Fibroblast of lung (primary cell): Measurements from ENCODE around the gene FRAT1. TPM values are rescaled to one million over a fixed set of nuclear protein-coding genes. Genes with fewer than 3 reads are reported as not detected.

Experiments used
- DNase-seq, 2 donors: peaks; one replicate each; pipeline versions ENCODE4 v3.0.0 to v3.0.0-alpha.2; 2010; ENCODE audit warnings: low read depth in 2 of 2
- H2AFZ ChIP-seq: 2 replicates; pipeline ENCODE4 v1.5.1; 2012; ENCODE audit warnings: low read length, control low read depth, inconsistent platforms
- H3K27ac ChIP-seq: 2 replicates; pipeline ENCODE4 v1.5.1; 2011; ENCODE audit warnings: low read length, control low read depth; ENCODE audit not compliant: insufficient read depth
- H3K27me3 ChIP-seq: 2 replicates; pipeline ENCODE4 v1.5.1; 2011; ENCODE audit warnings: mild to moderate bottlenecking, low read length; ENCODE audit not compliant: control insufficient read depth, insufficient read depth
- H3K36me3 ChIP-seq: 2 replicates; pipeline ENCODE4 v1.5.1; 2011; ENCODE audit warnings: low read length; ENCODE audit not compliant: control insufficient read depth, insufficient read depth
- H3K4me1 ChIP-seq: 2 replicates; pipeline ENCODE4 v1.5.1; 2011; ENCODE audit warnings: low read length; ENCODE audit not compliant: control insufficient read depth, insufficient read depth; ENCODE audit errors: extremely low read depth
- H3K4me2 ChIP-seq: 2 replicates; pipeline ENCODE4 v1.5.1; 2011; ENCODE audit warnings: low read length, control low read depth; ENCODE audit not compliant: insufficient read depth; ENCODE audit errors: extremely low read depth
- H3K4me3 ChIP-seq, 4 experiments: fragments of 200-600 bp in 1 of 4; sonication (generic) in 1 of 4; replicated peaks in 1 of 4; 2 replicates each; pipeline ENCODE4 v1.5.1; 2011 to 2016; ENCODE audit warnings: low read length in 4 of 4, low read depth in 3 of 4, mild to moderate bottlenecking in 3 of 4, control low read depth in 2 of 4, inconsistent platforms in 1 of 4, mixed read lengths in 1 of 4; ENCODE audit not compliant: insufficient read depth in 1 of 4; ENCODE audit errors: control extremely low read depth in 1 of 4
- H3K79me2 ChIP-seq: 2 replicates; pipeline ENCODE4 v1.5.1; 2012; ENCODE audit warnings: mild to moderate bottlenecking, low read length, inconsistent platforms; ENCODE audit not compliant: control insufficient read depth, insufficient read depth
- H3K9ac ChIP-seq: 2 replicates; pipeline ENCODE4 v1.5.1; 2011; ENCODE audit warnings: mild to moderate bottlenecking, low read length, control low read depth; ENCODE audit not compliant: insufficient read depth
- H3K9me3 ChIP-seq: 2 replicates; pipeline ENCODE4 v1.5.1; 2012; ENCODE audit warnings: low read depth, low read length; ENCODE audit not compliant: control insufficient read depth, insufficient read depth
- H4K20me1 ChIP-seq: 2 replicates; pipeline ENCODE4 v1.5.1; 2011; ENCODE audit warnings: low read length; ENCODE audit not compliant: control insufficient read depth, insufficient read depth; ENCODE audit errors: extremely low read depth
- CTCF ChIP-seq, 2 donors: IDR thresholded peaks in 1 of 2; conservative IDR thresholded peaks in 1 of 2; 1 replicate in 1 of 2; 2 replicates in 1 of 2; pipeline ENCODE4 v1.5.1; 2011 to 2012; ENCODE audit warnings: low read length in 2 of 2, control low read depth in 1 of 2, inconsistent platforms in 1 of 2, low read depth in 1 of 2, mild to moderate bottlenecking in 1 of 2
- EZH2 ChIP-seq: IDR thresholded peaks from 2 replicates; pipeline ENCODE4 v1.5.1; 2012; ENCODE audit warnings: low read length, control low read depth, mild to moderate bottlenecking; ENCODE audit errors: missing control alignments
- polyA plus RNA-seq, 2 donors: library from polyadenylated mRNA; depleted of rRNA in 1 of 2; stranded (reverse) in 1 of 2; unstranded in 1 of 2; fragments of >200 nt; gene quantifications; 2 replicates each; pipeline ENCODE4 v1.2.1, GENCODE V29; 2011 to 2012; ENCODE audit warnings: missing spikeins in 1 of 2
- total RNA-seq: library from RNA; depleted of rRNA; stranded (reverse); fragments of >200 nt; gene quantifications from 2 replicates; pipeline ENCODE4 v1.2.1, GENCODE V29; 2014

FRAT1 gene
- total and polyA plus RNA-seq, 2 donors (not counting 1 experiment from before 2014, with no cell fraction given), result 0.48 to 2.8 TPM

GRCh38 chr10:97311111-97311626 is 7.9 kb upstream of the FRAT1 start:
- H4K20me1 ChIP-seq, result no peaks in the 10 kb centered on the region
- no peak for TF ChIP-seq EZH2
- no peak for TF ChIP-seq CTCF (conservative IDR thresholded peaks at IDR 0.05 in 1 of 2, IDR thresholded peaks at IDR 0.05 in 1 of 2; ENCODE audit: low read depth in 1 of 2, low read length in 2 of 2)

DNA sequence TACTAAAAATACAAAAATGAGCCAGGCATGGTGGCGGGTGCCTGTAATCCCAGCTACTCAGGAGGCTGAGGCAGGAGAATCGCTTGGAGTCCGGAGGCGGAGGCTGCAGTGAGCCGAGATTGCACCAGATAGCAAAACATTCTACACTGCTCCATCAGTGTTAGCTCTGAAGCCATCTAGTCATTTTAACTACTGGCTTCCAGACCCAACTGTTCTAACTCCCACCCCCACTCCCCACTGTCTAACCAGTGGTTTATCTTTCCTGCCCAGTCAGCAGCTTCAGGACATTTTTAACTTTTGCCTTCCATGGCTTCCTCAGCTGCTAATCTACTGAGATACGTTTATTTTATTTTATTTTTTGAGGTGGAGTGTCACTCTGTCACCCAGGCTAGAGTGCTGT is 6.2 kb upstream of the FRAT1 start:
- Histone ChIP-seq H3K79me2 (no peaks in the 10 kb centered on the region), H2AFZ (no peak overlapping the region), H3K36me3 (no peaks in the 10 kb centered on the region), H4K20me1 (no peaks in the 10 kb centered on the region), H3K4me2 (no peak overlapping the region), H3K27me3 (peaks cover 3% of the 10 kb centered on the region), H3K4me3 (no peak overlapping the region), H3K4me1 (no peaks in the 10 kb centered on the region), H3K9ac (no peak overlapping the region), H3K9me3 (no peaks in the 10 kb centered on the region), H3K27ac (no peak overlapping the region)
- TF ChIP-seq CTCF (conservative IDR thresholded peaks at IDR 0.05 in 1 of 2, IDR thresholded peaks at IDR 0.05 in 1 of 2; ENCODE audit: low read depth in 1 of 2, low read length in 2 of 2) (no peak), EZH2 (no peak)
- DNase-seq, result no peak

More at GRCh38 chr10:97311111-97311626, 7.9 kb upstream of the FRAT1 start:
- DNase-seq, result no peak
- Histone ChIP-seq H3K79me2 (no peaks in the 10 kb centered on the region), H3K4me3 (no peak overlapping the region), H3K27ac (no peak overlapping the region), H3K4me1 (no peaks in the 10 kb centered on the region), H3K27me3 (peaks cover 3% of the 10 kb centered on the region), H3K36me3 (no peaks in the 10 kb centered on the region), H3K9ac (no peak overlapping the region), H2AFZ (no peak overlapping the region), H3K4me2 (no peak overlapping the region), H3K9me3 (no peaks in the 10 kb centered on the region)

DNA sequence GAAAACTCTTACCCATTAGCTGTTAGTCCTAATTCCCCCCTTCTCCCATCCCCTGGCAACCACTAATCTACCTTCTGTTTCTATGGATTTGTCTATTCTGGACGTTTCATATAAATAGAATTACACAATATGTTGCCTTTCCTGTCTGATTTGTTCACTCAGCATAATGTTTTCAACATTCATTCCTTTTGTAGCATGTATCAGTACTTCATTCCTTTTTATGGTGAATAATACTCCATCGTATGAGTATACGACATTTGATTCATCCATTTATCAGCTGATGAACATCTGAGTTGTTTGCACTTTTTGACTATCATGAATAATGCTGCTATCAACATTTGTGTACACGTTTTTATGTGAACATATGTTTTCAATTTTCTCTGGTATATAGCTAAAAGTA is 4.4 kb upstream of the FRAT1 start:
- no peak for TF ChIP-seq EZH2
- no peak for TF ChIP-seq CTCF (conservative IDR thresholded peaks at IDR 0.05 in 1 of 2, IDR thresholded peaks at IDR 0.05 in 1 of 2; ENCODE audit: low read depth in 1 of 2, low read length in 2 of 2)
- H3K9ac ChIP-seq, result no peak overlapping the region

More for the DNA sequence above, 4.4 kb upstream of the FRAT1 start:
- H3K9me3 ChIP-seq, result no peaks in the 10 kb centered on the region
- no peak overlapping the region for H2AFZ ChIP-seq
- H3K36me3 ChIP-seq, result no peaks in the 10 kb centered on the region
- H3K4me2 ChIP-seq, result no peak overlapping the region
- H4K20me1 ChIP-seq, result no peaks in the 10 kb centered on the region
- H3K4me1 ChIP-seq, result no peaks in the 10 kb centered on the region
- H3K27ac ChIP-seq, result no peak overlapping the region
- no peaks in the 10 kb centered on the region for H3K79me2 ChIP-seq
- no peak overlapping the region for H3K4me3 ChIP-seq
- no peak for DNase-seq
- peaks cover 3% of the 10 kb centered on the region for H3K27me3 ChIP-seq
